Measurements from ENCODE around the gene CLDND2.
A peak's percentile ranks its signal among the peaks of the same experiment; 100 is the strongest.

Gene CLDND2

DNA sequence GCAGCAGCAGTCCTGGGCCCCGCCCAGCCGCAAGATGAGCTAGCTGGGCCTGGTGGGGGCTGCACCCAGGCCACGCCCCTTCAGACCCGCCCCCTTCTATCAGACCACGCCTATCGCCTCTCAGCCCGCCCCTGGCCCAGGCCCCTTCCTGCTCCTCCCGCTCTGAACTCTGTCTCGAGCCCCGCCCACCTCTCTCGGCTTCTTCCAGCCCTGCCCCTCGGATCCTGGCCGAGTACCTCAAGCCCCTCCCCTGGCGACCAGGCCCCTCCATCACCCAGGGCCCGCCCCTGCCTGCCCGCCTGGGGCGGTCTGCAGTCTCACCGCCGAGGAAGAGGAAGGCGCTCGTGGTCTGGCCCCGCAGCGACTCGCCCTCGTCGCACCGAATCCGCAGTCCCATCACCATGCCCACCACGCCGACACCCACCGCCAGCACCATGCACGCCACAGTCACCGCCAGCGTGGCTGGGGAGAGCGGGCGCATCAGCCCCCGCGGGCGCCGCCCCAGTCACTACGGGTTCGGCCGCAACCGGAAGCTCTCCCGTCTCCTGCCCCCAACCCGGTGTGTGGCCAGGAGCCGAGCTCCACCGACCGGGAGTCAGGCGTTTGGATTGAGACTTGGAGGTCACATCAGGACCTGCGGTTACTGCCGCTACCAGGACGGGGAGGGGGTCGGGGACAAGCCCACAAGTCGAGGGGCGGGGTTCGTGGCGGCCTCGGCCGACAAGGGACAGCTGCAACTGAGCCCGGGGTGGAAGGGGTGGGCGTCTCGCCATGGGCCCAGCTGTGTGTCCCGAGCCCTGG, 1.0 kb downstream of the CLDND2 start:
- peak; percentile 97 for DNase-seq (ENCODE audit: insufficient read length, low spot score)
- FAIRE-seq: peak; percentile 98
- TF ChIP-seq POLR2AphosphoS5 (IDR thresholded peaks at IDR 0.05; ENCODE audit: low read depth, low read length): peak; percentile 20; the same call in 1 of the 2 replicates
- no peak for TF ChIP-seq PAX5 (IDR thresholded peaks at IDR 0.05; ENCODE audit: insufficient read depth, low read length, severe bottlenecking)

DNA sequence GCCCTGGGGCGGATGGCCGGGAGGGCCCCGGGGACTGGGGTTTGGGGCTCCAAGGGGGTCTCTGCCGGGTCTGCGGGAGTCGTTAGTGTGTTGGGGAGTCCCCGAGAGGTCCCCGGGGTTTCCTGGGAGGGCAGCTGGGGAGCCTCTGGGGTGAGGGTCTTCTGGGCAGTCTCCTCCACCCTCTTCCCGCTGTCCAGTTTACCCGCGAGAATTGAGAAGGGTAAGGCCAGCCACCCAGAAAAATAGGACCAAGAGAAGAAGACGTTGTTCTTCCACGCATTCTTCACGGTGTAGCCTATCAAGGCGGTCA, 1.6 kb downstream of the CLDND2 start:
- DNase-seq (ENCODE audit: insufficient read length, low spot score) (no peak), FAIRE-seq (no peak)
- TF ChIP-seq POLR2A (IDR thresholded peaks at IDR 0.05; ENCODE audit: low read depth, low read length) (no peak), SPI1 (IDR thresholded peaks at IDR 0.05; ENCODE audit: low read depth, low read length) (no peak), PAX5 (IDR thresholded peaks at IDR 0.05; ENCODE audit: insufficient read depth, low read length, severe bottlenecking) (no peak)

DNA sequence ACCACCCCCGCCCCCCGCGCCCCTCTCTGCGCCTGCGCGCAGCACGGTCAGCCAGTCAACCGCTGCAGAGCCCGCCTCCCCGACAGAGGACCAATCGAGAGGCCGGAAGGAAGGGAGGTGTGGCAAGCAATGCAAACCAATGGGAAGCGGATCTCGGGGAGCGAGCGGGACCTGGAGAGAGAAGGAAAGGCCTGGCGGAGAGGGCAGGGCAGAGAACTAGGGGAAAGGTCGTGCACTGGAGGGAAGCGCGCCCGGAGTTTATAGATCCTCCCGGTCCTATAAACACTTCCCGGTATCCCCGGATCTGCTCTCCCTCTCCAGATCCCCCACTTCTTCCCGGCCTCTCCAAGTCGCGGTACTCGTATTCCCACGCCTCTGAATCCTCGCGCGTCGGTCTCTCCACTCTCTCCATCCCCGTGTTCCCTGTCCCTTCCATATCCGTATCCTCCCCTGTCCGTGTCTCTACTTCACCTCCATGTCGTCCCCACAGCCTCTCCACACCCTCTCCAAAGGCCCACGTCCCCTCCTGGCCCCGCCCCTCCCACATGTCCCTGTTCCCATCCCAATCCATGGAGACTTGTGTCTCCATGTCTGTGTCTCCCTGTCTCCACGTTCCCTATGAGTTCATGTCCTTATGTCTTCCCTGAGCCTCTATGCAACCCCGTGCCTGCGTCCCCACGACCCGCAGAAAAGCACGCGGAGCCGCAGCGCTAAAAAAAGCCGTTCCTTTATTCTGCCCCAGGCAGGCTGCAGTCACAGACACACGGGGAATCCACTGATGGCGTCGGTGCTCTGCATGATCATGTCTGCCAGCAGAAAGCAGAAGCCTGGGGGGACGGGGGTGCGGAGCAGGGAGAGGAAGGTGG, 2.2 kb downstream of the CLDND2 start:
- TF ChIP-seq TAF1 (IDR thresholded peaks at IDR 0.05; ENCODE audit: low read depth, low read length) (peak; percentile 57; the same call in 1 of the 2 replicates), SPI1 (IDR thresholded peaks at IDR 0.05; ENCODE audit: low read depth, low read length) (peak; percentile 10; the same call in 1 of the 2 replicates), PAX5 (IDR thresholded peaks at IDR 0.05; ENCODE audit: insufficient read depth, low read length, severe bottlenecking) (no peak), POU2F2 (IDR thresholded peaks at IDR 0.05; ENCODE audit: low read depth, low read length) (peak; percentile 66; the same call in 1 of the 2 replicates), POLR2A (IDR thresholded peaks at IDR 0.05; ENCODE audit: low read depth, low read length) (peak; percentile 80), POLR2AphosphoS5 (IDR thresholded peaks at IDR 0.05; ENCODE audit: low read depth, low read length) (peak; percentile 64)
- FAIRE-seq: peak; percentile 85
- DNase-seq (ENCODE audit: insufficient read length, low spot score): peak; percentile 96

DNA sequence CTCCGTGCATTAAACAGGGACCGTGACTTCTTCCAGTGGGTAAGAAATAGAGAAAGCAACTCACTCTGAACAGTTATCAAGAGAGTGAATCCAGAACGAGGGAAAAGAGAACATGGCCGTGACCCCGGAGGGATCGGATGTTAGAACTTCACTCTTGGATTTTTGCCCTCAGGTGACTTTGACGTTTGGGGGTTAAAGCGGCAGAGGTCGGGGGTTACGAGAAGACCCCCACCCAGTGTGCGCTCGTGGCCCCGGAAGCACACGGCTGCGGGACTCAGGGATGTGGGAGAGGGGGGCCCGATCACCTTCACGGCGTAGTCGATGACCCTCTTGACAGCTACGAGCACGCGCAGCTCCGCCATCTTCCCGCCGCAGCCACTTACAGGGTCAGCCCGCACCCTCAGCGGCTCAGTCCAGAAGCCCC, 2.8 kb downstream of the CLDND2 start, which contains the start of gene ETFB:
ETFB (minus strand) TSS at position 424 of the 424 bp plus-strand sequence; CDS start at position 362, 62 bp downstream.
- FAIRE-seq: peak; percentile 16
- DNase-seq (ENCODE audit: insufficient read length, low spot score): no peak
- TF ChIP-seq POLR2AphosphoS5 (IDR thresholded peaks at IDR 0.05; ENCODE audit: low read depth, low read length): peak; percentile 66; the same call in 1 of the 2 replicates
- TF ChIP-seq POU2F2 (IDR thresholded peaks at IDR 0.05; ENCODE audit: low read depth, low read length): no peak
- peak; percentile 31; the same call in 1 of the 2 replicates for TF ChIP-seq POLR2A (IDR thresholded peaks at IDR 0.05; ENCODE audit: low read depth, low read length)

GRCh38 chr19:51365211-51365964, 3.4 kb downstream of the CLDND2 start:
- FAIRE-seq (peak; percentile 23), DNase-seq (ENCODE audit: insufficient read length, low spot score) (no peak)
- TF ChIP-seq TAF1 (IDR thresholded peaks at IDR 0.05; ENCODE audit: low read depth, low read length) (no peak), POLR2AphosphoS5 (IDR thresholded peaks at IDR 0.05; ENCODE audit: low read depth, low read length) (no peak), POLR2A (IDR thresholded peaks at IDR 0.05; ENCODE audit: low read depth, low read length) (no peak), PAX5 (IDR thresholded peaks at IDR 0.05; ENCODE audit: insufficient read depth, low read length, severe bottlenecking) (no peak), SPI1 (IDR thresholded peaks at IDR 0.05; ENCODE audit: low read depth, low read length) (no peak), POU2F2 (IDR thresholded peaks at IDR 0.05; ENCODE audit: low read depth, low read length) (no peak)

GRCh38 chr19:51364200-51365106, 4.3 kb downstream of the CLDND2 start:
- DNase-seq (ENCODE audit: insufficient read length, low spot score) (no peak), FAIRE-seq (no peak)
- TF ChIP-seq POLR2AphosphoS5 (IDR thresholded peaks at IDR 0.05; ENCODE audit: low read depth, low read length): no peak
- TF ChIP-seq PAX5 (IDR thresholded peaks at IDR 0.05; ENCODE audit: insufficient read depth, low read length, severe bottlenecking): no peak
- TF ChIP-seq POU2F2 (IDR thresholded peaks at IDR 0.05; ENCODE audit: low read depth, low read length): no peak
- TF ChIP-seq POLR2A (IDR thresholded peaks at IDR 0.05; ENCODE audit: low read depth, low read length): no peak
- no peak for TF ChIP-seq TAF1 (IDR thresholded peaks at IDR 0.05; ENCODE audit: low read depth, low read length)
- no peak for TF ChIP-seq SPI1 (IDR thresholded peaks at IDR 0.05; ENCODE audit: low read depth, low read length)

- TF ChIP-seq POU2F2 (IDR thresholded peaks at IDR 0.05; ENCODE audit: low read depth, low read length) (no peak), PAX5 (IDR thresholded peaks at IDR 0.05; ENCODE audit: insufficient read depth, low read length, severe bottlenecking) (no peak), TAF1 (IDR thresholded peaks at IDR 0.05; ENCODE audit: low read depth, low read length) (no peak), POLR2A (IDR thresholded peaks at IDR 0.05; ENCODE audit: low read depth, low read length) (no peak), POLR2AphosphoS5 (IDR thresholded peaks at IDR 0.05; ENCODE audit: low read depth, low read length) (no peak), SPI1 (IDR thresholded peaks at IDR 0.05; ENCODE audit: low read depth, low read length) (no peak)
- FAIRE-seq (no peak), DNase-seq (ENCODE audit: insufficient read length, low spot score) (no peak)
Observed at GRCh38 chr19:51361239-51361638, 7.6 kb downstream of the CLDND2 start.

GRCh38 chr19:51359294-51359693, 9.5 kb downstream of the CLDND2 start:
- no peak for TF ChIP-seq PAX5 (IDR thresholded peaks at IDR 0.05; ENCODE audit: insufficient read depth, low read length, severe bottlenecking)
- no peak for TF ChIP-seq POU2F2 (IDR thresholded peaks at IDR 0.05; ENCODE audit: low read depth, low read length)
- TF ChIP-seq POLR2AphosphoS5 (IDR thresholded peaks at IDR 0.05; ENCODE audit: low read depth, low read length): no peak
- TF ChIP-seq TAF1 (IDR thresholded peaks at IDR 0.05; ENCODE audit: low read depth, low read length): no peak
- no peak for TF ChIP-seq POLR2A (IDR thresholded peaks at IDR 0.05; ENCODE audit: low read depth, low read length)
- no peak for TF ChIP-seq SPI1 (IDR thresholded peaks at IDR 0.05; ENCODE audit: low read depth, low read length)
- FAIRE-seq: no peak
- no peak for DNase-seq (ENCODE audit: insufficient read length, low spot score)
